ENCODE measurements around the gene MIXL1.
A peak's percentile ranks its signal among the peaks of the same experiment; 100 is the strongest.
"Not testable (repeated sequence)": the region's sequence is repeated elsewhere in the genome, so short reads cannot be mapped to it uniquely, and the experiment has no call there.

The MIXL1 gene

DNA sequence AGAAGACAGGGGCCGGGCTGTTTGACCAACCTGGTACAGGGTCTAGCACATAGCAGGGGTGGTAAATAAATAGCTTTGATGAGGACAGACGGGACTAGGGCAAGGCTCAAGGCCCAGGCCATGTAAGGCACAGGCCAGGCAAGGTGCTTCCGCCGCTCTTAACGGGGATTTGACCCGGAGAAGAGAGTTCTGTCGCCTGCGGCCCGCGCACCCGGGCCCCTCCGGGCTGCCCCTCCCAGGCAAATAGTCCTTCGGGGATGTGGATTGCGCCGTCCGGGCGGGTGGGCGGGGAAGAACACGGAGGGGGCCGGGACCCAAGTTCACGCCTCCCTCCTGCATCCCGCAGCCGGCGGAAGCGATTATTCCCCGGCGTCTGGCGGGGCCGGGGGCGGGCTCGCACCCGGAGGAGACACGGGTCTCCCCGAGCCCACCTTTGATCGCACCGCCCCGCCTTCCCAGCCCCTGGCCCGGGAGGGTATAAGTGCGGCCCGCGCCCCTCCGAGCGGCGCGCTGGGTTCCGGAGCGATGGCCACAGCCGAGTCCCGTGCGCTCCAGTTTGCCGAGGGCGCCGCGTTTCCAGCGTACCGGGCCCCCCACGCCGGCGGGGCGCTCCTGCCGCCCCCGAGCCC is at the start of gene MIXL1:
MIXL1 (plus strand) TSS at position 508 of the 629 bp plus-strand sequence; CDS start at position 526, 18 bp downstream.
- DNase-seq (ENCODE audit: low read depth in 3 of 3): no peak

DNA sequence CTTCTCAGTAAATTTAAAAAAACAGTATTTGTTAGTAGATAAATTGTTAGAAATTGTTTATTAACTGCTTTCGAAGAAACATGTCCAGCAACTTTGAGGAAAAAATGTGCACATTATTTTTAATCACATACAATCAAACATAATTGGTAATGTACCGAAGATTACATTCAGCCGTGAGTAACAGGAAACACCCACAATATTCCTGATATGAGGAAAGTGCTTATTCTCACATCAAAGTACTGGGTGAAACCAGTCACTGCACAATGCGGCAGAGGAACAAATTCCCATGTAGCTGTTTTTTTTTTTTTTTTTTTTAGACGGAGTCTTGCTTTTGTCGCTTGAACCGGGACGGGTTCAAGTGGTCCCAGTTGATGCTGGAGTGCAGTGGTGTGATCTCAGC is 46.6 kb upstream of the MIXL1 start:
- DNase-seq (ENCODE audit: low read depth in 3 of 3): no peak

DNA sequence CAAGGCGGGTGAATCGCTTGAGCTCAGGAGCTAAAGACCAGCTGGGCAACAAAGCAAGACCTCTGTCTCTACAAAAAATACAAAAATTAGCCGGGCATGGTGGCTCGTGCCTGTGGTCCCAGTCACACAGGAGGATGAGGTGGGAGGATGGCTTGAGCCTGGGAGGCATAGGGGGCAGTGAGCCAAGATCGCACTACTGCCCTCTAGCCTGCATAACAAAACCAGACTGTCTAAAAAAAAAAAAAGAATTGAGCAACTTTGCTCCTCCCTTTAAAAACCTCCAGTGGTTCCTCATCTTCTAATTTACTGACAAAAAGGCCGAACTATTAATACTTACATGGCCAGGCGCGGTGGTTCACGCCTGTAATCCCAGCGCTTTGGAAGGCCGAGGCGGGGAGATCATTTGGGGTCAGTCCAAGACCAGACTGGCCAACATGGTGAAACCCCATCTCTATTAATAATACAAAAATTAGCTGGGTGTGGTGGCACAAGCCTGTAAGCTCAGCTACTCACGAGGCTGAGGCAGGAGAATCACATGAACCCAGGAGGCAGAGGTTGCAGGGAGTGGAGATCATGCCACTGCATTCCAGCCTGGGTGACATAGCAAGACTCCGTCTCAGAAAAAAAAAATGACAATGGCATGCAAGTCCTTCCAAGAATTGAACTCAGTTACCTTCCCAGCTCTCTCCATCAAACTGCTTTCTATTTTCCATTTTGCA is 41.3 kb upstream of the MIXL1 start:
- DNase-seq (ENCODE audit: low read depth in 3 of 3): no peak

DNA sequence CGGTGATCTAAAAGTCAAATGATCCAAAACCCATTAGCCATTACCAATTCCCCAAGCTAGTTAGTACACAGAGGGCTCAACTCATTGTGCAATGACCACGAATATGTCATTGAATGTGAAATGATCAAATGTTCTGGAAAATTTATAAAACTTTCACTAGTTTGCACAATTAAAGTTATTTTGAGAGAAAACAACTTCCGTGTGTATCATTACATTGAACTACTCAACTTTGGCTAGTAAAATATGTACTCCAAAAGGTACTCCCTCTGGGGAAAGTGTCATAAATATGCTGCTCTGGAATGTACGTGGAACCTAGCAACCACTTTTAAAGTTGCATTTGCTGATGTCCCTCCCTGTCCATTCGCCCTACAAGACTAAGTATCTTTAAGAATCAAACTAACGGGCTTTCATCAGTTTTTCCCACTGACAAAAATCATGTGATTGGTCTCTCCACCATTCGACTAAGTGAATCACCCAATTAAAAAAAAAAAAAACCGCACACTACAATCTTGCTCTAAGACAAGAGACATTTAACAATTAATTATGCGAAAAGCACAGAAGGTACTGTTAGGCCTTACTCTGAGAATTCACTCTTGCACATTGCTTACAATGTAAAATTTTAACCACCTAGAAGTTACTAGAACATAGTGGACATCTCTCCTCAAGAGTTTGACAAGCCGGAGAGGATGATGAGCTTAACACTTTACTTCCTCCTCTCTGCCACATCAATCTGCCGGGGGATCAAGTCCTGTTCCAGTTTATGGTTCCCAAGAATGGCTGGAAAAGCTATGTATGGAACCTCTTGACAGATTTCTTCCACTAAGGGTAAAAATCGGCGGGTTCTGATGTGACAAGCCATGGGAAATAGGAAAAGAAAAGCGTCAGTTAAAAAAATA is 38.1 kb upstream of the MIXL1 start:
- no peak for DNase-seq (ENCODE audit: low read depth in 3 of 3)

GRCh38 chr1:226186124-226187018 is 37.1 kb upstream of the MIXL1 start, which contains the start of gene ACBD3:
Gene ACBD3, minus strand, starts transcription at chr1:226186741. Its CDS starts 66 bp downstream, at chr1:226186675.
- DNase-seq (ENCODE audit: low read depth in 3 of 3): peak; percentile 72 to 82 (median 79)

GRCh38 chr1:226187019-226187322 is 36.5 kb upstream of the MIXL1 start:
- no peak for DNase-seq (ENCODE audit: low read depth in 3 of 3)

DNA sequence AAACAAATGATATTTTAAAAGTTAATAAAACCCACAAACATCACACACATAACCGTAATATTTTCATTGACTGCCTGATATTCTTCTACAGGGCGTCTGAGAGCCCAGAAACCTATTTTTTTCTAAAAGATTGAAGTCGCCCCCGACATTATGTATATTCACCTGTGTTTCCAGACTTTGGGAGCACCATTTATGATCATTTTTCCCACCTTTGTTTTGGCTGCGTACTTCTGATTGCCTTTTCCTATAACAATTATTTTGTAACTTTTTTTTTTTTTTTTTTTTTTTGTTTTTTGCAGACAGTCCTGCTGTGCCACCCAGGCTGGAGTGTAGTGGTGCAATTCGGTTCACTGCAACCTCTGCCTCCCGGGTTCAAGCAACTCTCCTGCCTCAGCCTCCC is 36.1 kb upstream of the MIXL1 start:
- no peak for DNase-seq (ENCODE audit: low read depth in 3 of 3)

- DNase-seq (ENCODE audit: low read depth in 3 of 3): no peak
Observed at GRCh38 chr1:226195144-226195543, 28.3 kb upstream of the MIXL1 start.

GRCh38 chr1:226199971-226200370 is 23.5 kb upstream of the MIXL1 start:
- DNase-seq (ENCODE audit: low read depth in 3 of 3): no peak

DNA sequence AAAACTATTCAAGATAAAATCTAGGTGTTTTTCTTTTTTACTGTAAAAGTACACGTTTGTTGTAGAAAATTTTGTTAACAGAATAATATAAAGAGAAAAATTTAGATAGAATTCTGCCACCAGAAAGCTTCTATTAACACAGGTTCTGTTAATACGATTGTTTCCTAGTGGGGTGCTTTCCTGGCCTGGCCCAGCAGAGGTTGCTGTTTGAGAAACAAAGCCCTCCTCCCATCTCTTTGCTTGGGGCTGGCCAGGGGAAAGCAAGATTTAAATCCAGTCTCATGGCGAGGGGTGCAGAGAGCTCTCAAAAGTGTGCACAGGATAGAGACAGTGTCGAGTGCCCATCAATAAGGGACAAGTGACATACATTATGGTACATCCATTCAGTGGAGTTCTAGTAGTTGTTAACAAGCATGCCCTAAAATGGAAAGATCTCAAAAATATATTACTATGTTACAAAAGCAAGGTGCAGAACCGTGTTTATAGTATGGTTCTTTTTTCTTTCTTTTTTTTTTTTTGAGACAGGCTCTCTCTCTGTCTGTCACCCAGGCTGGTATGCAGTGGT is 22.4 kb upstream of the MIXL1 start:
- DNase-seq (ENCODE audit: low read depth in 3 of 3): no peak

- DNase-seq (ENCODE audit: low read depth in 3 of 3): no peak
Observed at GRCh38 chr1:226202246-226202645, 21.2 kb upstream of the MIXL1 start.

GRCh38 chr1:226202666-226203065 is 20.8 kb upstream of the MIXL1 start:
- not testable (repeated sequence) for DNase-seq (ENCODE audit: low read depth in 3 of 3)

- no peak for DNase-seq (ENCODE audit: low read depth in 3 of 3)
Observed at GRCh38 chr1:226203240-226203639, 20.2 kb upstream of the MIXL1 start.

- DNase-seq (ENCODE audit: low read depth in 3 of 3): no peak
Observed at GRCh38 chr1:226203655-226204054, 19.8 kb upstream of the MIXL1 start.

DNA sequence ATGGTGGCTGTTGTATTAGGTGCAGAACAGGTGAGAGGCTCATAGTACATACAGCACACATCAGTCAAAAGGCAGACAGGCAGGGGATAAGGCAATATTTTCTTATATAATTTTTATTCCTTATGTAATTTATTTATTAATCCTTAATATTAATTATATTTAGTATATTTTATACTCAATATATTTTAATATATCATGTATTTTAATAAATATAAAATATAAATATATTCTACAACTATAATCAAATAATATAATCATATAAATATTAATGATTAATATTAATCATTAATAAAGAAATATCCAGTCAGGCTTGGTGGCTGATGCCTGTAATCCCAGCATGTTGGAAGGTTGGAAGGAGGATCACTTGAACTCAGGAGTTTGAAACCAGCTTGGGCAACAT is 19.3 kb upstream of the MIXL1 start:
- no peak for DNase-seq (ENCODE audit: low read depth in 3 of 3)

GRCh38 chr1:226207048-226207447 is 16.4 kb upstream of the MIXL1 start:
- DNase-seq (ENCODE audit: low read depth in 3 of 3): no peak

DNA sequence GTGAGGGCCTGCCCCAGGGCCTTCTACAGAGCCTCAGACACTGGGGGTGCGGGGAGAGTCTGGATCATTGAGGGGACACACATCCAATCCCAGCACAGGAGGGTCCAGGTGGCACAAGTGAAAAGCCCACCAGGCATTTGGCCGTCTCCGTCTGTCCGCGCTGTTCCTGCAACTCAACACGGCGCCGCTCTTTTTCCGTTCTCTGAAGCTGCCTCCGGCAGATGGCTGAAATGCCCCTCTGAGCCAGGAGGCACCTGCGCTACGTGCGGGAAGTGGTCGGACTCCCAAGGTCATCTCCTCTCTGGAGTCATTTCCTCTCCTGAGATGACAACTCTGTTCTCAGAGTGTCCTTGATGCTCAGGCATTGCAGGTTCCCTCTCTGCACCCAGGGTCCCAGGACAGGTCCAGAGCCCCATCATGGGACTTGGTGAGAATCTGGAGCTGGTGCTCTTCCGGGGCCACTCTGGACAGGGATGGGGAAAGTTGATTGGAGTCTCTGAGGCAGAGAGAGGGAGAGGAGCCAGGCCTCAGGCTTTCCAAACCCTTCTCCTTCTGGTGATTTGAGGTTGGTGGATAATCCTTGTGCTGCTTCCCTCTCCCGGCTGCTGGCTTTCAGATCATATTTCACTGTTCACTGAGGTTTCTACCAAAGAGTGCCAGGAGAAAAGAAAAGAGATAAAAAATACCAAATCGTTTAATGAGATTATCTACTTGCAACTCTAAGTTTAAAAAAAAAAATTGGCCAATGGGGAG is 14.0 kb upstream of the MIXL1 start:
- DNase-seq (ENCODE audit: low read depth in 3 of 3): no peak

DNA sequence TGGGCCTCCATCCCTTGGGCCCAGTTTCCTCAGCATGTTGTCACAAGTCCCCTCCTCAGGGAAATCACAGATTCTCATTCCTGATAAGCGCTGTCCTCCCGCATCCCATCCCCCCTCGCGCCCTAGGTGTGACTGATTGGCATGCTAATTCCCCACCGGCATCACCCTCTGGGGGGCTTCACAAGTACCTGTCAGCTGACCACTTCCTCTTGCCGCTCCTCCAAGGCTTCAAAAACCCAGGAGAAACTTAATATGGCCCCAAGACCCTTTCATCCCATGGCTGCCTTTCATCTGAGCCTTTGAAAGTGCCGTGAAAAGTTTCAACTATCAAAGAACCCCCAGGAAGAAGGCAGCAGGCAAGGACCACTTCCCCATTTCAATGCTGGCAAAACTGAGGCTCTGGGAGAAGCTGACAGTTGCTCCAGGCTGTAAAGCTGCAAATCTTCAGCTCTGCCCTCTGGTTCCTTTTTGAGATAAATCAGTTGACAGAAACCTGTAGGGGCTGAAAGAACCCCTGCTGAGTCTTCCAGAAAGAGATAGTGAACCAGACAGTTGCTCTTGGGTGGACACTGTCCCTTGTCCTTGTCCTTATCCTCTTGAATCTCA is 12.8 kb upstream of the MIXL1 start:
- DNase-seq (ENCODE audit: low read depth in 3 of 3): no peak

DNA sequence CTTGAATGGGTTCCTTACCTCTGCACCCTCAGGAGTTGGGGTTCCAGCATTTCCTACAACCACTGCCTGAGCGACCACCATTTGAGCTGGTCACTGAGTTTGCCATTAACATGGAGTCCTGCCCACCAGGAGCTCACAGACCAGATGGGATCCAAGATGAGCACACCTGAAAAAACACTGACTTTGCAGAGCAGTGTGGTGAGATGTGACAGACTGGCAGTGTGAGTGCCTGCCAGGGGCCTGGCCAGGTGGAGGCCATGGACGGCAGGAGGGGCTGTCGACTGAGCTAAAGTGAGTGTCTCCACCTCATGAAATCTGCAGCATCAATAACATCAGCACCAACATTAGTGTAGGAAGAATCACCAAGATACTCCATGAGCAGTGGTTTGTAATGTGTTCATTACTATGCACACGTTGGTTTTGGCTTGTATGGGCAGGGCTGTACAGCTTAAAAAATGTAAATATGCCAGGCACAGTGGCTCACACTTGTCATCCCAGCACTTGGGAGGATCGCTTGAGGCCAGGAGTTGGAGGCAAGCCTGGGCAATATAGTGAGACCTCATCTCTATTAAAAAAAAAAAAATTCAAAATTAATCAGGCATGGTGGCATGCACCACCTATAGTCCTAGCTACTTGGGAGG is 12.2 kb upstream of the MIXL1 start:
- no peak for DNase-seq (ENCODE audit: low read depth in 3 of 3)

DNA sequence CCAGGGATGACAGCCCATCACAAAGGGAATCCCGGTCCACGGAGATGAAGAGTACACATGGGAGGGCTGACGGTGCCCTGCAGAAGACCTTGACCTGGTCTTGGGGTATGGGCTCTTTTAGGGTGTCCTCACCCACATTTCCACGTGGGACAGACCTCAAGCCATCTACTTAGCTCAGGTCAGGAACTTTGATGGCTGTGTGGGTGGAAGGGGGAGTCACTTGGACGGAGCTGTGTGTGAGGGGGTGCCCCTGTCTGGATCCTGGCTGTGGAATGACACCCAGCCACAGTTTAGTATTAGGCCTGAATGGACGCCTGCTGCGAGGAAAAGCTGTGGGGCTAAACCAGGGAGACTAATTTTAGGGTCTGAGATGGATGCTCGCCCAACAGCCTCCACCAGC is 10.9 kb upstream of the MIXL1 start:
- no peak for DNase-seq (ENCODE audit: low read depth in 3 of 3)
